ENCODE data around the gene MGAT3. TPM values are rescaled to one million over a fixed set of nuclear protein-coding genes. Genes with fewer than 3 reads are reported as not detected.
A peak's percentile ranks its signal among the peaks of the same experiment; 100 is the strongest.

The MGAT3 gene
- total RNA-seq, 4 donors from 2014 or later = 0.45 to 1.6 (median 0.90) TPM

- H3K36me3 ChIP-seq = peaks cover 9 to 23% of the 10 kb centered on the region in 2 donors
Observed at GRCh38 chr22:39528080-39528661, 71.4 kb downstream of the MGAT3 start.

GRCh38 chr22:39528681-39529486 is 72.1 kb downstream of the MGAT3 start:
- Histone ChIP-seq H3K4me1 (peaks cover 40 to 52% of the 10 kb centered on the region in 2 donors), H3K36me3 (peaks cover 7 to 18% of the 10 kb centered on the region in 2 donors), H3K9me3 (no peaks in the 10 kb centered on the region), H3K27ac (peak overlapping the region in 2 of 3 donors; percentile 33 to 47), H3K27me3 (no peaks in the 10 kb centered on the region), H3K4me3 (replicated peaks in 1 of 3) (no peak overlapping the region)
- intact Hi-C loops (cut with DNase I) = loop anchor here (5.0 to 10.0 kb wide), 4 partner anchors 37 to 357 kb away; partner anchors contain the start of genes PDGFB and SYNGR1
- TF ChIP-seq POLR2A (IDR thresholded peaks at IDR 0.05) (peak in 1 of 2 donors; percentile 16), CTCF (IDR thresholded peaks at IDR 0.05) (peak; percentile 90 to 98 (median 96))
- WGBS, 2 donors = 20 to 33% methylated on average over 11 to 29 of the region's 32 CpGs
- peak; percentile 90 to 92 for DNase-seq

More at GRCh38 chr22:39528080-39528661, 71.4 kb downstream of the MGAT3 start:
- DNase-seq = no peak
- intact Hi-C loops (cut with DNase I) = loop anchor here (5.0 to 10.0 kb wide), 4 partner anchors 36 to 356 kb away; partner anchors contain the start of genes PDGFB and SYNGR1
- Histone ChIP-seq H3K27me3 (no peaks in the 10 kb centered on the region), H3K4me1 (peaks cover 41 to 57% of the 10 kb centered on the region in 2 donors), H3K9me3 (no peaks in the 10 kb centered on the region), H3K4me3 (replicated peaks in 1 of 3) (no peak overlapping the region), H3K27ac (peak overlapping the region in 1 of 3 donors; percentile 33)
- TF ChIP-seq POLR2A (IDR thresholded peaks at IDR 0.05) = no peak
- TF ChIP-seq CTCF (IDR thresholded peaks at IDR 0.05) = no peak
- 72 to 81% methylated on average over 9 to 12 of the region's 12 CpGs for WGBS, 2 donors

DNA sequence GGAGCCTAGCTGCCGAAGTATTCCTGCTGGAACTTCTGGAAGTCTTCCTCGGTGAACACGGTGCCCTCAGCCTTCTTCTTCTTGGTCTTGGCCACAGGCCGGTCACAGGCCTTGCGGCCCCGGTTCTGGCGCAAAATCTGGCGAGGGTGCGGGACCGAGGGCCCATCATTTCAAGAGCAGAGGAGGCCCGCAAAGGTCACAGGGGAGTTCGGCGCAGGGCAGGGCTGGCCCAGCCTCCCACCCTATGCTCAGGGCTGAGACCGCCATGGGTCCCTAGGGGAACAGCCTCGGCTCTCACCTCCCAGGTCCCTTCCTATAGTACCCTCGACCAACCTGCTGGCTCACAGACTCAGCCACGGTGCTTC is 72.7 kb downstream of the MGAT3 start:
- peak overlapping the region in 2 of 3 donors; percentile 35 to 47 for H3K27ac ChIP-seq
- no peak overlapping the region for H3K4me3 ChIP-seq (replicated peaks in 1 of 3)
- intact Hi-C loops (cut with DNase I) = loop anchor here (5.0 to 10.0 kb wide), 4 partner anchors 37 to 357 kb away; partner anchors contain the start of genes PDGFB and SYNGR1

GRCh38 chr22:39530116-39530515 is 73.3 kb downstream of the MGAT3 start:
- peak overlapping the region in 1 of 3 donors; percentile 47 for H3K27ac ChIP-seq
- no peak overlapping the region for H3K4me3 ChIP-seq (replicated peaks in 1 of 3)
- TF ChIP-seq POLR2A (IDR thresholded peaks at IDR 0.05) (no peak), CTCF (IDR thresholded peaks at IDR 0.05) (no peak)
- no peak for DNase-seq
- 85 to 88% methylated on average over 6 of the region's 6 CpGs for WGBS, 2 donors
- H3K9me3 ChIP-seq = no peaks in the 10 kb centered on the region
- H3K4me1 ChIP-seq = peaks cover 40 to 51% of the 10 kb centered on the region in 2 donors
- peaks cover 0 to 9% of the 10 kb centered on the region in 2 donors for H3K36me3 ChIP-seq
- intact Hi-C loops (cut with DNase I) = loop anchor here (5.0 kb wide), 1 partner anchor 817 kb away; the partner anchor contains the start of gene ADSL
- no peaks in the 10 kb centered on the region for H3K27me3 ChIP-seq

More for the DNA sequence above, 72.7 kb downstream of the MGAT3 start:
- TF ChIP-seq CTCF (IDR thresholded peaks at IDR 0.05) (peak in 1 of 6 experiments; percentile 2), POLR2A (IDR thresholded peaks at IDR 0.05) (no peak)
- Histone ChIP-seq H3K27me3 (no peaks in the 10 kb centered on the region), H3K9me3 (no peaks in the 10 kb centered on the region), H3K36me3 (peaks cover 1 to 12% of the 10 kb centered on the region in 2 donors), H3K4me1 (peaks cover 39 to 48% of the 10 kb centered on the region in 2 donors)
- WGBS, 2 donors = 63 to 77% methylated on average over 4 to 15 of the region's 17 CpGs
- no peak for DNase-seq

Data from thyroid gland (tissue), 4 donors.